ENCODE data around the gene TTC28. TPM values are rescaled to one million over a fixed set of nuclear protein-coding genes. Genes with fewer than 3 reads are reported as not detected.

The TTC28 gene
- polyA plus RNA-seq, 4 donors = 0.45 to 24.0 (median 3.7) TPM

DNA sequence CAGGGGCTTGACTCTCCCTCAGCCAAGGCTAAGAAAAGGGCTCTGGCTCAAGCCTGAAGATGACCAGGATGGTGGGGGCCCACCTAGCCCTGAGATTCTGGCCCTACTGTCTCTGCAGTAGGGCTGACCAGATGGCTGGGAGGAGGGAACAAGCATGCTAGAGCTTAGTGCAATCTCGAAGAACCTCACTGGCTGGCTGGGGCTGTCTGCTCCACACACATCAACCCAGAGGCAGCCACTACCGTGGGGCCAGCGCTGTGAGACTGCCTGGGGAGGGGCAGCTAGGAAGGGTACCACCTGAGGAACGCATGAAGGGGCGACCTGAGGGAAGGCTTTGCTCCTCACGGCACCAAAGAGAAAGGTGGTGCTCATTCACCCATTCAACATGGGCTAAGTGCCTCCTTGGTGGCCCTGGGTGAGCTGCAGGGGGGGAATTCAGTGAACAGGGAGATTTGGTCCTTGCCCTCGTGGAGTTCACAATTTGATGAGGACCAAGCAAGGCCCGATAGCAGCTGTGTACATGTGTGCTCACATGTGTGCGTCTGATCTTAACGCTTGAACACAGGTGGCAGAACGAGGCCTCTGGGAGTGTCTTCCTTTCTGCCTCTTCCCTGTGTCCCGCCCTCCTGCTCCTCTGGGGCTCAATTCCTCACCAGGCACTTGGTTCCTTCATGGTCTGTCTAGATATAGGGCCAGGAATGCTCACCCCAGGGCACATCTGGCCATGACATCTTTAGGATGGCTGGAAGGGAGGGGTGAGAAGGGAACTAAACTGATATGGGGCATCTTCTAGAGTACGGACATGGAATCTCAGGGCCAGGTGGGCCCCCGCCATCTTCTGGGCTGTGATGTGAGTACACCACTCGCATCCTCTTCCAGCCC is 658.3 kb downstream of the TTC28 start:
- Histone ChIP-seq H3K27ac (ENCODE audit: low read depth in 1 of 3, low read length in 2 of 3) (no peak overlapping the region), H3K36me3 (ENCODE audit: control insufficient read depth in 3 of 3, insufficient read depth in 2 of 3, low read depth in 1 of 3, low read length in 3 of 3) (peaks cover 0 to 68% (median 0%) of the 10 kb centered on the region in 3 donors), H3K27me3 (ENCODE audit: control insufficient read depth in 3 of 3, insufficient read depth in 3 of 3, low read length in 3 of 3) (no peaks in the 10 kb centered on the region), H3K9me3 (ENCODE audit: control insufficient read depth in 2 of 2, insufficient read depth in 1 of 2, low read depth in 1 of 2, low read length in 1 of 2) (no peaks in the 10 kb centered on the region), H3K4me3 (ENCODE audit: low read depth in 1 of 3, low read length in 3 of 3) (no peak overlapping the region), H3K4me1 (ENCODE audit: control insufficient read depth in 3 of 3, insufficient read depth in 2 of 3, low read depth in 1 of 3, low read length in 2 of 3) (peaks cover 0 to 2% (median 0%) of the 10 kb centered on the region in 3 donors)
- 81 to 87% (median 85%) methylated on average over 15 of the region's 15 CpGs for WGBS, 3 donors
- FAIRE-seq = no peak
- DNase-seq = no peak

DNA sequence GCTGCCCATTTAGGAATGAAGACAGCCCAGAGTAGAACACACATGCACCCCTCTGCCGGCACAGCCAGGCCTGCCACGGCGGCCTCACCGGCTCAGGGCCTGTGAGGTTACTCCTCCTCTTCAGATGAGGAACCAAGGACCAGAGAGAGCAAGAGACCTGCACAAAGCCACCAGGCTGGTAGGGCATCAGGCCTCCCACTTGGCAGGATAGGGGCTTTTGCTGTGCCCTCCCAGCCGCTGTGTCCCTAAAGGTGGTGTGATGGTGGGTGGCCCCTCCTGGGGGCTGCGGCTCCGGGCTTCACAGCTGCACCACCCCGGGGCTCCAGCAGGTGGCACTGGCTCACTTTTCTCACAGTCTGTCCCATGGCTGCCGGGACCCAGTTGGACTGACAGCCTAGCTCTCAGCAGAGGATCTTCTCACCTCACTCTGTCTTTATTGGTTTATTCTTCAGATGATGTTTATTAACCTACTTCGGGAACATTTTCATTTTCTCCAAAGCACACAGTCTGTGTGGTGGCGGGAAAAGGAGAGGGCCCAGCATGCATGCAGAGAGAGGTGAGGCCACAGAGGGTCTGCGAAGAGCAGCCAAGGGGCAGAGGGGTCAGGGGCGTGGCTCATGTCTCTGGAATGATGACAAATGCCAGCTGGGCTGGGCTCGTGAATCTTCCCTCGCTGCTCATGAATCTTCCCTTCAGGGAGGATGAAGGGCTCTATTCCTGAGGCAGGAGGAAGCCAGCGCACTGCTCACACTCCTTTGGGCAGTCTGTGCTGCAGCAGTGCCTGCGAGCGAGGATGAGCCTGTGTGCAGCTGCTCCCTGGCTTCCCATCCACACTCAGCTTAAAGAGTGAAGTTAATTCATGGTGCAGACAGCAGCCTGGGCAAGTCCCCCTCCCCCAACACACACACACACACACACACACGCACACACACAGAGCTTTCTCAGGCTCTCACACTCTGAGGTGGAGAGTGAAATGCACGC is 659.5 kb downstream of the TTC28 start:
- WGBS, 3 donors = 47 to 54% (median 50%) methylated on average over 20 of the region's 20 CpGs

DNA sequence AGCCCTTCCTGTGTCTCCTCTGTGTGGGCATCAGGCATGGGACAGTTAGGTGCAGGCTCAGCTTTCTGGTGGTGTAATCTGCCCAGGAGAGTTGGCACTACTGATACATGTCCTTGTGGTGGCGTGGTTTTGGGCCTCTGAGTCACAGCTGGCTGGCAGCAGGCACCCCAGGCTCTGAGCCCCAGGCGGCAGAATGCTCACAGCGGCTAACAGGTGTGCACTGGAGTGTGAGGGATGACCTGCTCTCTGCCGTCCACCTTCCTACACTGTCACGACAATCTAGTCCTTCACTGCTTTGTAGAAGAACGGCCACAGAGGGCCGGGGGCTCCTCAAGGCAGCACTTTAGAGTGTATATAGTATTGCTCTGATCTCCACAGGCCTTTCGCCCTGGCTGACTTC is 660.3 kb downstream of the TTC28 start:
- H3K9me3 ChIP-seq (ENCODE audit: control insufficient read depth in 2 of 2, insufficient read depth in 1 of 2, low read depth in 1 of 2, low read length in 1 of 2) = no peaks in the 10 kb centered on the region
- H3K36me3 ChIP-seq (ENCODE audit: control insufficient read depth in 3 of 3, insufficient read depth in 2 of 3, low read depth in 1 of 3, low read length in 3 of 3) = peaks cover 0 to 54% (median 0%) of the 10 kb centered on the region in 3 donors
- peaks cover 0 to 2% (median 0%) of the 10 kb centered on the region in 3 donors for H3K4me1 ChIP-seq (ENCODE audit: control insufficient read depth in 3 of 3, insufficient read depth in 2 of 3, low read depth in 1 of 3, low read length in 2 of 3)
- H3K4me3 ChIP-seq (ENCODE audit: low read depth in 1 of 3, low read length in 3 of 3) = no peak overlapping the region
- H3K27me3 ChIP-seq (ENCODE audit: control insufficient read depth in 3 of 3, insufficient read depth in 3 of 3, low read length in 3 of 3) = no peaks in the 10 kb centered on the region
- DNase-seq (no peak), FAIRE-seq (no peak)
- no peak overlapping the region for H3K27ac ChIP-seq (ENCODE audit: low read depth in 1 of 3, low read length in 2 of 3)
- 84 to 87% (median 85%) methylated on average over 8 of the region's 8 CpGs for WGBS, 3 donors

More for the DNA sequence above, 659.5 kb downstream of the TTC28 start:
- no peaks in the 10 kb centered on the region for H3K9me3 ChIP-seq (ENCODE audit: control insufficient read depth in 2 of 2, insufficient read depth in 1 of 2, low read depth in 1 of 2, low read length in 1 of 2)
- H3K27ac ChIP-seq (ENCODE audit: low read depth in 1 of 3, low read length in 2 of 3) = no peak overlapping the region
- peaks cover 0 to 2% (median 0%) of the 10 kb centered on the region in 3 donors for H3K4me1 ChIP-seq (ENCODE audit: control insufficient read depth in 3 of 3, insufficient read depth in 2 of 3, low read depth in 1 of 3, low read length in 2 of 3)
- no peaks in the 10 kb centered on the region for H3K27me3 ChIP-seq (ENCODE audit: control insufficient read depth in 3 of 3, insufficient read depth in 3 of 3, low read length in 3 of 3)
- DNase-seq (peak; percentile 48 to 70), FAIRE-seq (no peak)
- no peak overlapping the region for H3K4me3 ChIP-seq (ENCODE audit: low read depth in 1 of 3, low read length in 3 of 3)
- peaks cover 0 to 59% (median 0%) of the 10 kb centered on the region in 3 donors for H3K36me3 ChIP-seq (ENCODE audit: control insufficient read depth in 3 of 3, insufficient read depth in 2 of 3, low read depth in 1 of 3, low read length in 3 of 3)

DNA sequence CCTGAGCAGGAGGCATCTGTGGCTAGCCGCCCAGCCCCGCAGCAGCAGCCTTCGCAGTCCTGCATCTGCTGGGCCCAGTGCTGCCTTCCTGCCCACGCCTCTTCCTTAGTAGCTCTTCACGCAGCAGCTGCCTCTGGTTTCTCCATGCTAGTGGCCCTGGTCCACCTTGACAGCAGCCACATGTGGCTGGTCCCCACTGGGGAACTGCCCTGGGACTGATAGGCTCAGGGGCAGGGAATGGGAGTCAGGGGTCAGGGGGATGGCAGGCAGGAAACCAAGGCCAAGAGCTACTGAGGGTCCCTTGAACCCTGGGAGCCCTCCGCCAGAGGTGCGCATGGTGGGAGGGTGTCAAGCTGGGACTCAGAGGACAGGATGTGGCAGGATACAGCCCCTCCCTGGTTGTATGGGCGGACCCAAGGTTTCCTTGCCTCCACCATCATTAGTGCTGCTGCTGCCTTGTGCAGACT is 661.1 kb downstream of the TTC28 start:
- H3K4me3 ChIP-seq (ENCODE audit: low read depth in 1 of 3, low read length in 3 of 3) = no peak overlapping the region
- WGBS, 3 donors = 88 to 93% (median 89%) methylated on average over 8 of the region's 8 CpGs
- H3K36me3 ChIP-seq (ENCODE audit: control insufficient read depth in 3 of 3, insufficient read depth in 2 of 3, low read depth in 1 of 3, low read length in 3 of 3) = peaks cover 0 to 57% (median 0%) of the 10 kb centered on the region in 3 donors
- FAIRE-seq = no peak
- no peaks in the 10 kb centered on the region for H3K9me3 ChIP-seq (ENCODE audit: control insufficient read depth in 2 of 2, insufficient read depth in 1 of 2, low read depth in 1 of 2, low read length in 1 of 2)
- DNase-seq = no peak
- no peaks in the 10 kb centered on the region for H3K27me3 ChIP-seq (ENCODE audit: control insufficient read depth in 3 of 3, insufficient read depth in 3 of 3, low read length in 3 of 3)
- no peak overlapping the region for H3K27ac ChIP-seq (ENCODE audit: low read depth in 1 of 3, low read length in 2 of 3)
- peaks cover 0 to 2% (median 0%) of the 10 kb centered on the region in 3 donors for H3K4me1 ChIP-seq (ENCODE audit: control insufficient read depth in 3 of 3, insufficient read depth in 2 of 3, low read depth in 1 of 3, low read length in 2 of 3)

DNA sequence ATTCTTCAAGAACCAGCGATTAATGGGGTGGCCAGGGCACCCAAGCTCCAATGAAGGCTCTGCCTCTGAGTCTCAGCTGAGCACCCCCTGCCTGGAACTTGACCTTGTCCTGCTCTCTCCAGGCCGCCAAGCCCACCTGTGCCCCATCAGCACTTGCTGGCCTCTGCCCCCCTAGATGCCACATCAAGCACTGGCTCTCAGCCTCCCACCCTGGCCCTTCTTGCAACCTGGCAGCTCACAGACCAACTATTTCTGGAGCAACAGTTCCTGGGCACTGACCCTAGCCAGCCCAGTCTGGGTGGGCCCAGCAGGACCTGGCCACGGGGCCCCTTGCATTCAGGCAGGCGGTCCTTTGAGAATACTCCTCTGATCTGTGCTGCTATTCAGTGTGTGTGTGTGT is 661.8 kb downstream of the TTC28 start:
- Histone ChIP-seq H3K4me3 (ENCODE audit: low read depth in 1 of 3, low read length in 3 of 3) (no peak overlapping the region), H3K9me3 (ENCODE audit: control insufficient read depth in 2 of 2, insufficient read depth in 1 of 2, low read depth in 1 of 2, low read length in 1 of 2) (no peaks in the 10 kb centered on the region), H3K4me1 (ENCODE audit: control insufficient read depth in 3 of 3, insufficient read depth in 2 of 3, low read depth in 1 of 3, low read length in 2 of 3) (peaks cover 0 to 2% (median 0%) of the 10 kb centered on the region in 3 donors), H3K36me3 (ENCODE audit: control insufficient read depth in 3 of 3, insufficient read depth in 2 of 3, low read depth in 1 of 3, low read length in 3 of 3) (peaks cover 0 to 62% (median 0%) of the 10 kb centered on the region in 3 donors), H3K27me3 (ENCODE audit: control insufficient read depth in 3 of 3, insufficient read depth in 3 of 3, low read length in 3 of 3) (no peaks in the 10 kb centered on the region), H3K27ac (ENCODE audit: low read depth in 1 of 3, low read length in 2 of 3) (no peak overlapping the region)
- FAIRE-seq (no peak), DNase-seq (no peak)
- WGBS, 3 donors = 86 to 94% (median 93%) methylated on average over 3 to 4 of the region's 4 CpGs

DNA sequence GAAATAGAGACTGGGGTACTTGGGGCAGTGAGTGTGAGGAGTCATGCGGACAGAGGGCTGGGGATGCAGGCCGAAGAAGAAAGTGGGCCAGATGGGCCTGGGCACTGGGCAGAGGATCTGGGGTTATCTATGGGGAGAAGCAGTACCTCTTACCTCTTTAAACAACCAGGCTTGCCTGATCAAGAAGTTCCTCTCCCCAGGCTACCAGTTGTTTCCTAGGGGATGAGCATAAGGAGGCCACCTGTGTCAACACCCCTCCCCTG is 662.2 kb downstream of the TTC28 start:
- WGBS, 3 donors = 89 to 100% (median 96%) methylated on average over 2 of the region's 2 CpGs
- H3K9me3 ChIP-seq (ENCODE audit: control insufficient read depth in 2 of 2, insufficient read depth in 1 of 2, low read depth in 1 of 2, low read length in 1 of 2) = no peaks in the 10 kb centered on the region
- H3K36me3 ChIP-seq (ENCODE audit: control insufficient read depth in 3 of 3, insufficient read depth in 2 of 3, low read depth in 1 of 3, low read length in 3 of 3) = peaks cover 0 to 63% (median 0%) of the 10 kb centered on the region in 3 donors
- H3K27me3 ChIP-seq (ENCODE audit: control insufficient read depth in 3 of 3, insufficient read depth in 3 of 3, low read length in 3 of 3) = no peaks in the 10 kb centered on the region
- no peak overlapping the region for H3K4me3 ChIP-seq (ENCODE audit: low read depth in 1 of 3, low read length in 3 of 3)
- no peak for DNase-seq
- H3K4me1 ChIP-seq (ENCODE audit: control insufficient read depth in 3 of 3, insufficient read depth in 2 of 3, low read depth in 1 of 3, low read length in 2 of 3) = peaks cover 0 to 2% (median 0%) of the 10 kb centered on the region in 3 donors
- no peak for FAIRE-seq
- H3K27ac ChIP-seq (ENCODE audit: low read depth in 1 of 3, low read length in 2 of 3) = no peak overlapping the region

DNA sequence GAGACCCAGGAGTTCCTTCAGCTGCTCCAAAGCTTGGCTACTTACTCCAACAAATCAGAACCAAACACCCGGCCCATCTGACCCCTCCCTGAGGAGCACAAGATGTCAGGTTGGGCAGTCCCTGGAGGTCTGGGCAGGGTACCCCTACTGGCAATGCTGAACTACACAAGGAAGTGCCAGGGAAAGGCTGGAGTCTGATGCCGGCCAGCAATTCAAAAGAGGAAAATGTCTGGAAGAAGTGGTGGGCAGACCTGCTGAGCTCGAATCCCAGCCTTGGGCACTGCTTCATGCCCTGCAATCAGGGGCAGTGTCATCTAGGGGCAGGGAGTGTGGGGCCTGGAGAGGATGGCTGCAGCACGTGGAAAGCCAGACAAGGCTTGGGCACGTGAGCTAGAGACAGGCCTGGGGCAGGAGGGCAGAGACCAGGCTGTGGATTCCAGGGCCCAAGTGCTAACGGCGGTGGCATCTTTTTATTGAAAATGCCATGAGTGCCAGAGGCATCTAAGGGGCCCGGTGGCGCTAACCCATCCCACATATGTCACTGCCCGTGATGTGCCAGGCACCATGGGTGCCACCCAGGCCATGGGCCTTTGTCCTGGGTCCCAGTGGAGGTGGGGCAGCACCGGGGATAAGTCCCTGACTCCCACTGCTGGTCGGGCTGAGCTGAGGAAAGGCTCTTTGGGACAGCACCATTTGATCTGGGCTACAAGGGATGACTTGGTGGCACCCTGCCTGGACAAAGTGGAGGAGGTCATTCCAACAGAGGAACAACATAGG is 662.7 kb downstream of the TTC28 start:
- H3K4me1 ChIP-seq (ENCODE audit: control insufficient read depth in 3 of 3, insufficient read depth in 2 of 3, low read depth in 1 of 3, low read length in 2 of 3) = peaks cover 0 to 2% (median 0%) of the 10 kb centered on the region in 3 donors
- FAIRE-seq (no peak), DNase-seq (no peak)
- H3K9me3 ChIP-seq (ENCODE audit: control insufficient read depth in 2 of 2, insufficient read depth in 1 of 2, low read depth in 1 of 2, low read length in 1 of 2) = no peaks in the 10 kb centered on the region
- no peak overlapping the region for H3K4me3 ChIP-seq (ENCODE audit: low read depth in 1 of 3, low read length in 3 of 3)
- 89 to 91% (median 90%) methylated on average over 12 of the region's 12 CpGs for WGBS, 3 donors
- H3K36me3 ChIP-seq (ENCODE audit: control insufficient read depth in 3 of 3, insufficient read depth in 2 of 3, low read depth in 1 of 3, low read length in 3 of 3) = peaks cover 0 to 64% (median 0%) of the 10 kb centered on the region in 3 donors
- no peak overlapping the region for H3K27ac ChIP-seq (ENCODE audit: low read depth in 1 of 3, low read length in 2 of 3)
- H3K27me3 ChIP-seq (ENCODE audit: control insufficient read depth in 3 of 3, insufficient read depth in 3 of 3, low read length in 3 of 3) = no peaks in the 10 kb centered on the region

Data from small intestine (tissue), 7 donors.